Kidney (tissue), 14 donors: ENCODE measurements around the gene CHD5. TPM values are rescaled to one million over a fixed set of nuclear protein-coding genes. Genes with fewer than 3 reads are reported as not detected.

Source experiments
- DNase-seq, 5 donors: peaks; one replicate each; pipeline ENCODE4 v3.0.0-alpha.2; 2013 to 2020
- FAIRE-seq: peaks from 2 replicates; lab custom pipeline; 2012; peaks lifted over from hg19 to GRCh38; lab: Jason Lieb, UNC
- H3K27ac ChIP-seq, 2 donors: one replicate each; pipeline ENCODE4 v1.7.0; 2013; ENCODE audit warnings: low read depth in 2 of 2, low read length in 2 of 2, inconsistent platforms in 1 of 2
- H3K27me3 ChIP-seq: one replicate; pipeline ENCODE4 v1.7.1; 2013; ENCODE audit warnings: low read length, inconsistent platforms; ENCODE audit not compliant: control insufficient read depth, insufficient read depth
- H3K36me3 ChIP-seq, 3 donors: one replicate each; pipeline versions ENCODE4 v1.7.0 to v1.7.1; 2013; ENCODE audit warnings: low read length in 3 of 3, control low read depth in 1 of 3, inconsistent platforms in 1 of 3; ENCODE audit not compliant: insufficient read depth in 3 of 3, control insufficient read depth in 2 of 3
- H3K4me1 ChIP-seq, 3 donors: one replicate each; pipeline versions ENCODE4 v1.7.0 to v1.7.1; 2013; ENCODE audit warnings: low read length in 3 of 3, inconsistent platforms in 1 of 3, low read depth in 1 of 3; ENCODE audit not compliant: control insufficient read depth in 2 of 3, insufficient read depth in 2 of 3
- H3K4me3 ChIP-seq, 3 donors: one replicate each; pipeline versions ENCODE4 v1.7.0 to v1.8.1; 2013; ENCODE audit warnings: low read length in 3 of 3, control low read depth in 1 of 3, inconsistent platforms in 1 of 3
- H3K9ac ChIP-seq, 3 donors: one replicate each; pipeline versions ENCODE4 v1.7.0 to v1.7.1; 2013; ENCODE audit warnings: low read length in 3 of 3, control low read depth in 1 of 3, inconsistent platforms in 1 of 3
- H3K9me3 ChIP-seq, 3 donors: one replicate each; pipeline versions ENCODE4 v1.7.0 to v1.7.1; 2013; ENCODE audit warnings: low read length in 3 of 3, control low read depth in 1 of 3, inconsistent platforms in 1 of 3; ENCODE audit not compliant: control insufficient read depth in 2 of 3, insufficient read depth in 1 of 3
- CTCF ChIP-seq: IDR thresholded peaks from 3 replicates; pipeline ENCODE4 v1.5.1; 2012; ENCODE audit warnings: mild to moderate bottlenecking, moderate library complexity, borderline replicate concordance; ENCODE audit not compliant: insufficient read depth; ENCODE audit errors: extremely low read depth
- intact Hi-C: fragments of 100-400 bp; cut with DNase I; formaldehyde crosslinking; loops from one replicate; pipeline ENCODE4 v1.11.1; 2022
- polyA plus RNA-seq: library from polyadenylated mRNA; stranded (reverse); fragments of 350-450 nt; fragmentation: Illumina TruSeq; extraction: RNeasy Lipid Tissue Mini Kit (QIAGEN cat#74804); gene quantifications from one replicate; pipeline ENCODE4 v1.2.3, GENCODE V29; 2014; ENCODE audit warnings: low read depth, low replicate concordance; ENCODE audit not compliant: insufficient read depth
- total RNA-seq: library from RNA; stranded (reverse); fragmentation: NEBNext Ultra II Directional; extraction: Animal tissue kit (Norgen Biotek cat#: 25700); gene quantifications from one replicate; pipeline ENCODE4 v1.2.1, GENCODE V29; 2021
- donor health status: control.
- donor health status: control.
- donor health status: control.
- donor health status: control.
- donor health status: control.
- donor health status: DM: yes; HTN: yes; CAD: no.
- donor health status: Normal renal cell carcinoma (clear cell type).

Gene CHD5
- total and polyA plus RNA-seq, 2 donors from 2014 or later: 0.54 to 0.85 TPM

- FAIRE-seq (no peak), DNase-seq (peak; percentile 85 to 90 (median 88))
- no peak overlapping the region for H3K9ac ChIP-seq
- H3K9me3 ChIP-seq: peaks cover 0 to 7% (median 0%) of the 10 kb centered on the region in 3 donors
- no peak for TF ChIP-seq CTCF
- H3K27ac ChIP-seq: no peak overlapping the region
- no peak overlapping the region for H3K4me3 ChIP-seq
- H3K36me3 ChIP-seq: no peaks in the 10 kb centered on the region
- no peaks in the 10 kb centered on the region for H3K27me3 ChIP-seq
- H3K4me1 ChIP-seq: peaks cover 0 to 2% (median 0%) of the 10 kb centered on the region in 3 donors
- intact Hi-C loops: no loop called here
Observed at GRCh38 chr1:6127587-6128163, 52.4 kb downstream of the CHD5 start.

GRCh38 chr1:6126521-6127067 lies 53.5 kb downstream of the CHD5 start:
- Histone ChIP-seq H3K27ac (no peak overlapping the region), H3K4me3 (no peak overlapping the region), H3K27me3 (no peaks in the 10 kb centered on the region), H3K36me3 (no peaks in the 10 kb centered on the region), H3K4me1 (peaks cover 0 to 2% (median 0%) of the 10 kb centered on the region in 3 donors), H3K9ac (no peak overlapping the region), H3K9me3 (no peaks in the 10 kb centered on the region)
- no peak for TF ChIP-seq CTCF
- intact Hi-C loops: no loop called here
- FAIRE-seq (no peak), DNase-seq (peak in 2 of 5 donors; percentile 41 to 60)

GRCh38 chr1:6126028-6126427 lies 54.1 kb downstream of the CHD5 start:
- no peak overlapping the region for H3K27ac ChIP-seq
- no peak overlapping the region for H3K9ac ChIP-seq
- H3K27me3 ChIP-seq: no peaks in the 10 kb centered on the region
- TF ChIP-seq CTCF: no peak
- no peaks in the 10 kb centered on the region for H3K36me3 ChIP-seq
- H3K9me3 ChIP-seq: no peaks in the 10 kb centered on the region
- intact Hi-C loops: no loop called here
- H3K4me1 ChIP-seq: peaks cover 0 to 2% (median 0%) of the 10 kb centered on the region in 3 donors
- FAIRE-seq: no peak
- H3K4me3 ChIP-seq: no peak overlapping the region
- DNase-seq: peak in 2 of 5 donors; percentile 39 to 63
